ENCODE data around the gene FGFRL1. TPM values are rescaled to one million over a fixed set of nuclear protein-coding genes. Genes with fewer than 3 reads are reported as not detected.

Gene FGFRL1
- total RNA-seq, 1 donor from 2014 or later: 22.4 TPM

GRCh38 chr4:965048-965765 is 46.2 kb upstream of the FGFRL1 start:
- no peak for TF ChIP-seq CTCF (IDR thresholded peaks at IDR 0.05; ENCODE audit: borderline replicate concordance)
- Histone ChIP-seq H3K4me3 (no peak overlapping the region), H3K27ac (replicated peaks) (no peak overlapping the region), H3K9me3 (replicated peaks) (no peaks in the 10 kb centered on the region), H3K4me1 (peaks cover 13% of the 10 kb centered on the region), H3K36me3 (peaks cover 44% of the 10 kb centered on the region), H3K27me3 (ENCODE audit: low read depth) (peaks cover 14% of the 10 kb centered on the region)
- intact Hi-C loops (cut with micrococcal nuclease): no loop called here
- DNase-seq: no peak

- TF ChIP-seq CTCF (IDR thresholded peaks at IDR 0.05; ENCODE audit: borderline replicate concordance): no peak
- DNase-seq: no peak
- Histone ChIP-seq H3K9me3 (replicated peaks) (no peaks in the 10 kb centered on the region), H3K36me3 (peaks cover 44% of the 10 kb centered on the region), H3K27ac (replicated peaks) (no peak overlapping the region), H3K4me3 (no peak overlapping the region), H3K4me1 (peaks cover 13% of the 10 kb centered on the region), H3K27me3 (ENCODE audit: low read depth) (peaks cover 14% of the 10 kb centered on the region)
- intact Hi-C loops (cut with micrococcal nuclease): no loop called here
These were observed 45.7 kb upstream of the FGFRL1 start for GRCh38 chr4:965766-966134.

- no peak overlapping the region for H3K4me3 ChIP-seq
- DNase-seq: no peak
- no peak overlapping the region for H3K27ac ChIP-seq (replicated peaks)
- TF ChIP-seq CTCF (IDR thresholded peaks at IDR 0.05; ENCODE audit: borderline replicate concordance): no peak
- intact Hi-C loops (cut with micrococcal nuclease): no loop called here
- H3K27me3 ChIP-seq (ENCODE audit: low read depth): peaks cover 14% of the 10 kb centered on the region
- no peaks in the 10 kb centered on the region for H3K9me3 ChIP-seq (replicated peaks)
- peaks cover 41% of the 10 kb centered on the region for H3K36me3 ChIP-seq
- H3K4me1 ChIP-seq: peaks cover 20% of the 10 kb centered on the region
These were observed 44.9 kb upstream of the FGFRL1 start for GRCh38 chr4:966266-967112.

GRCh38 chr4:967113-968104 is 44.0 kb upstream of the FGFRL1 start:
- no peak for TF ChIP-seq CTCF (IDR thresholded peaks at IDR 0.05; ENCODE audit: borderline replicate concordance)
- intact Hi-C loops (cut with micrococcal nuclease): no loop called here
- Histone ChIP-seq H3K9me3 (replicated peaks) (no peaks in the 10 kb centered on the region), H3K4me1 (peaks cover 29% of the 10 kb centered on the region), H3K27ac (replicated peaks) (no peak overlapping the region), H3K4me3 (peak overlapping the region; percentile 7), H3K36me3 (peaks cover 32% of the 10 kb centered on the region), H3K27me3 (ENCODE audit: low read depth) (peaks cover 14% of the 10 kb centered on the region)
- no peak for DNase-seq

GRCh38 chr4:968221-968620 is 43.2 kb upstream of the FGFRL1 start:
- H3K27me3 ChIP-seq (ENCODE audit: low read depth): peaks cover 14% of the 10 kb centered on the region
- H3K27ac ChIP-seq (replicated peaks): no peak overlapping the region
- DNase-seq: no peak
- peaks cover 25% of the 10 kb centered on the region for H3K36me3 ChIP-seq
- peak overlapping the region; percentile 7 for H3K4me3 ChIP-seq
- TF ChIP-seq CTCF (IDR thresholded peaks at IDR 0.05; ENCODE audit: borderline replicate concordance): no peak
- peaks cover 36% of the 10 kb centered on the region for H3K4me1 ChIP-seq
- intact Hi-C loops (cut with micrococcal nuclease): no loop called here
- H3K9me3 ChIP-seq (replicated peaks): no peaks in the 10 kb centered on the region
